Measurements from ENCODE around the gene CLEC6A.

The CLEC6A gene

DNA sequence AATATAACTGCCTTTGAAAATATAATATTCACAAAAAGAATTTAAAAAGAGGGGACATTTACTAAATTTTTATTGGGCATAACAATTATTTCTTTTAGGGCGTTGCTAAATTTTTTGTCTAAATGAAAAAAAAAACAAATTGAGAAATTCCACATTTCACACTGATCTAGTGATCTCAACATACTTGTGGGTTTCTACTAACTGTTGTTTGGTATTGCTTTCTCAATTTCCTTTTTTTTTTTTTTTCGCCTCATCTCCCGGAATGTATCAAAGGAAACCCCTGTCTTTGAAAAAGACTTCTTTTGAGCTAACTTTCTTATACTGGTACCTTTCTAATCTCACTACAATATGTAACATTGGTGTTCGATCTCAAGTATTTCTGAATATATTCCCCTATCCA is 57.5 kb downstream of the CLEC6A start, which contains the start of gene CLEC4D:
TSS of gene CLEC4D (plus strand) at position 248 of the 400 bp plus-strand sequence. CDS start 230 bp downstream, outside the sequence.
- H2BK15ac ChIP-seq (ENCODE audit: low read length), result no peak within 1 kb of the TSS
- H3K4ac ChIP-seq (ENCODE audit: low read length), result no peak within 1 kb of the TSS
- H2BK120ac ChIP-seq (ENCODE audit: low read depth, low read length), result no peak within 1 kb of the TSS
- H3K4me1 ChIP-seq (ENCODE audit: control insufficient read depth in 2 of 2, insufficient read depth in 1 of 2, low read depth in 1 of 2, low read length in 2 of 2), result peaks cover 0 to 13% of the 10 kb centered on the region in 2 donors
- H4K91ac ChIP-seq (ENCODE audit: low read depth, low read length, poor library complexity), result no peak within 1 kb of the TSS
- H3K79me1 ChIP-seq (ENCODE audit: low read depth, low read length), result no peaks in the 10 kb centered on the region
- no peaks in the 10 kb centered on the region for H3K36me3 ChIP-seq (replicated peaks in 1 of 2; ENCODE audit: control insufficient read depth in 2 of 2, insufficient read depth in 2 of 2, low read length in 2 of 2)
- no peak within 1 kb of the TSS for H2BK12ac ChIP-seq (ENCODE audit: low read length)
- H3K9me3 ChIP-seq (replicated peaks in 1 of 2; ENCODE audit: control insufficient read depth in 2 of 2, insufficient read depth in 1 of 2, low read depth in 1 of 2, low read length in 2 of 2), result no peaks in the 10 kb centered on the region
- H3K23ac ChIP-seq (ENCODE audit: low read depth, low read length, poor library complexity), result no peak within 1 kb of the TSS
- H2BK5ac ChIP-seq (ENCODE audit: low read length), result peak within 1 kb of the TSS; percentile 19
- H3K4me3 ChIP-seq (ENCODE audit: low read length in 2 of 2), result no peak within 1 kb of the TSS
- no peak for DNase-seq (ENCODE audit: low spot score)
- H3K27me3 ChIP-seq (ENCODE audit: control insufficient read depth in 3 of 3, insufficient read depth in 3 of 3, low read depth in 1 of 3, low read length in 3 of 3), result peaks cover 0 to 3% (median 2%) of the 10 kb centered on the region in 3 experiments
- no CpG with 5 or more reads among the region's 4 CpGs for WGBS, 2 donors (ENCODE audit: extremely low coverage in 2 of 2, insufficient read length in 2 of 2, insufficient replicate concordance in 1 of 2)
- H2AFZ ChIP-seq (ENCODE audit: low read length), result no peak within 1 kb of the TSS
- H3K9ac ChIP-seq (ENCODE audit: low read depth, low read length, poor library complexity), result no peak within 1 kb of the TSS
- no peak within 1 kb of the TSS for H4K8ac ChIP-seq (ENCODE audit: low read depth, low read length)
- H3K14ac ChIP-seq (ENCODE audit: low read length), result no peak within 1 kb of the TSS
- no peak within 1 kb of the TSS for H2AK5ac ChIP-seq (ENCODE audit: low read depth, low read length)
- no peak within 1 kb of the TSS for H3K18ac ChIP-seq (ENCODE audit: low read length)
- H3K4me2 ChIP-seq (ENCODE audit: insufficient read depth, low read length, poor library complexity, severe bottlenecking), result no peak within 1 kb of the TSS
- no peak within 1 kb of the TSS for H3K27ac ChIP-seq (replicated peaks; ENCODE audit: low read length)

- no peak overlapping the region for H2BK5ac ChIP-seq (ENCODE audit: low read length)
- no CpG with 5 or more reads among the region's 2 CpGs for WGBS, 2 donors (ENCODE audit: extremely low coverage in 2 of 2, insufficient read length in 2 of 2, insufficient replicate concordance in 1 of 2)
- H3K18ac ChIP-seq (ENCODE audit: low read length), result no peak overlapping the region
- no peak overlapping the region for H2BK12ac ChIP-seq (ENCODE audit: low read length)
- no peak overlapping the region for H3K9ac ChIP-seq (ENCODE audit: low read depth, low read length, poor library complexity)
- no peak overlapping the region for H3K4ac ChIP-seq (ENCODE audit: low read length)
- H3K9me3 ChIP-seq (replicated peaks in 1 of 2; ENCODE audit: control insufficient read depth in 2 of 2, insufficient read depth in 1 of 2, low read depth in 1 of 2, low read length in 2 of 2), result no peaks in the 10 kb centered on the region
- no peak overlapping the region for H3K23ac ChIP-seq (ENCODE audit: low read depth, low read length, poor library complexity)
- H3K4me3 ChIP-seq (ENCODE audit: low read length in 2 of 2), result no peak overlapping the region
- no peak overlapping the region for H3K4me2 ChIP-seq (ENCODE audit: insufficient read depth, low read length, poor library complexity, severe bottlenecking)
- no peak overlapping the region for H2BK15ac ChIP-seq (ENCODE audit: low read length)
- no peak overlapping the region for H3K14ac ChIP-seq (ENCODE audit: low read length)
- H2BK120ac ChIP-seq (ENCODE audit: low read depth, low read length), result no peak overlapping the region
- H3K36me3 ChIP-seq (replicated peaks in 1 of 2; ENCODE audit: control insufficient read depth in 2 of 2, insufficient read depth in 2 of 2, low read length in 2 of 2), result no peaks in the 10 kb centered on the region
- H3K79me1 ChIP-seq (ENCODE audit: low read depth, low read length), result no peaks in the 10 kb centered on the region
- no peak overlapping the region for H3K27ac ChIP-seq (replicated peaks; ENCODE audit: low read length)
- no peak overlapping the region for H2AK5ac ChIP-seq (ENCODE audit: low read depth, low read length)
- H4K91ac ChIP-seq (ENCODE audit: low read depth, low read length, poor library complexity), result no peak overlapping the region
- H3K27me3 ChIP-seq (ENCODE audit: control insufficient read depth in 3 of 3, insufficient read depth in 3 of 3, low read depth in 1 of 3, low read length in 3 of 3), result no peaks in the 10 kb centered on the region
- no peak overlapping the region for H4K8ac ChIP-seq (ENCODE audit: low read depth, low read length)
- DNase-seq (ENCODE audit: low spot score), result no peak
- H2AFZ ChIP-seq (ENCODE audit: low read length), result no peak overlapping the region
- no peaks in the 10 kb centered on the region for H3K4me1 ChIP-seq (ENCODE audit: control insufficient read depth in 2 of 2, insufficient read depth in 1 of 2, low read depth in 1 of 2, low read length in 2 of 2)
Measured at GRCh38 chr12:8517971-8518370, 62.2 kb downstream of the CLEC6A start.

DNA sequence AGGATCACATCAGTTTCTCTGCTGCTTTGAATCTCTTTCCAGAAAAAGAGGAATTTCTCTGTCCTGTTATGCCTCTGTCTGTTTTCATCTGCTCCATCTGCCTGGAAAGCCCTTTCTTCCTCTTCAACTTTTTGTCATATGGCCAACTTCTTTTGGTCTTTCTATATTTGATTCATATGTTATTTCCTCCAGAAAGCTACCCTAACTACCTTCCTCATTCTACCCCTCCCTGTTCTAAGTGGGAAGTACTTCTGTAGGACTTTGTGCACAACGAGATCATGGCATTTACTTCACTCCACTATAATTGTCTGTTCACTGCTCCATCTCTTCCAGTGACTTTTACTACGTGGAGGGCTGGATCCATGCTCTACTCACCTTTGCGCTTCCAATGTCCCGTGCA is 63.4 kb downstream of the CLEC6A start:
- Histone ChIP-seq H3K36me3 (replicated peaks in 1 of 2; ENCODE audit: control insufficient read depth in 2 of 2, insufficient read depth in 2 of 2, low read length in 2 of 2) (no peaks in the 10 kb centered on the region), H2AK5ac (ENCODE audit: low read depth, low read length) (no peak overlapping the region), H3K4ac (ENCODE audit: low read length) (no peak overlapping the region), H3K14ac (ENCODE audit: low read length) (no peak overlapping the region), H2BK12ac (ENCODE audit: low read length) (no peak overlapping the region), H2BK5ac (ENCODE audit: low read length) (no peak overlapping the region), H3K23ac (ENCODE audit: low read depth, low read length, poor library complexity) (no peak overlapping the region), H3K4me3 (ENCODE audit: low read length in 2 of 2) (no peak overlapping the region), H3K79me1 (ENCODE audit: low read depth, low read length) (no peaks in the 10 kb centered on the region), H2BK15ac (ENCODE audit: low read length) (no peak overlapping the region), H4K8ac (ENCODE audit: low read depth, low read length) (no peak overlapping the region), H3K27ac (replicated peaks; ENCODE audit: low read length) (no peak overlapping the region), H3K9ac (ENCODE audit: low read depth, low read length, poor library complexity) (no peak overlapping the region), H3K18ac (ENCODE audit: low read length) (no peak overlapping the region), H3K27me3 (ENCODE audit: control insufficient read depth in 3 of 3, insufficient read depth in 3 of 3, low read depth in 1 of 3, low read length in 3 of 3) (no peaks in the 10 kb centered on the region), H2AFZ (ENCODE audit: low read length) (no peak overlapping the region), H3K4me2 (ENCODE audit: insufficient read depth, low read length, poor library complexity, severe bottlenecking) (no peak overlapping the region), H3K4me1 (ENCODE audit: control insufficient read depth in 2 of 2, insufficient read depth in 1 of 2, low read depth in 1 of 2, low read length in 2 of 2) (no peaks in the 10 kb centered on the region), H4K91ac (ENCODE audit: low read depth, low read length, poor library complexity) (no peak overlapping the region), H2BK120ac (ENCODE audit: low read depth, low read length) (no peak overlapping the region), H3K9me3 (replicated peaks in 1 of 2; ENCODE audit: control insufficient read depth in 2 of 2, insufficient read depth in 1 of 2, low read depth in 1 of 2, low read length in 2 of 2) (no peaks in the 10 kb centered on the region)
- no CpG with 5 or more reads among the region's 4 CpGs for WGBS, 2 donors (ENCODE audit: extremely low coverage in 2 of 2, insufficient read length in 2 of 2, insufficient replicate concordance in 1 of 2)
- no peak for DNase-seq (ENCODE audit: low spot score)

DNA sequence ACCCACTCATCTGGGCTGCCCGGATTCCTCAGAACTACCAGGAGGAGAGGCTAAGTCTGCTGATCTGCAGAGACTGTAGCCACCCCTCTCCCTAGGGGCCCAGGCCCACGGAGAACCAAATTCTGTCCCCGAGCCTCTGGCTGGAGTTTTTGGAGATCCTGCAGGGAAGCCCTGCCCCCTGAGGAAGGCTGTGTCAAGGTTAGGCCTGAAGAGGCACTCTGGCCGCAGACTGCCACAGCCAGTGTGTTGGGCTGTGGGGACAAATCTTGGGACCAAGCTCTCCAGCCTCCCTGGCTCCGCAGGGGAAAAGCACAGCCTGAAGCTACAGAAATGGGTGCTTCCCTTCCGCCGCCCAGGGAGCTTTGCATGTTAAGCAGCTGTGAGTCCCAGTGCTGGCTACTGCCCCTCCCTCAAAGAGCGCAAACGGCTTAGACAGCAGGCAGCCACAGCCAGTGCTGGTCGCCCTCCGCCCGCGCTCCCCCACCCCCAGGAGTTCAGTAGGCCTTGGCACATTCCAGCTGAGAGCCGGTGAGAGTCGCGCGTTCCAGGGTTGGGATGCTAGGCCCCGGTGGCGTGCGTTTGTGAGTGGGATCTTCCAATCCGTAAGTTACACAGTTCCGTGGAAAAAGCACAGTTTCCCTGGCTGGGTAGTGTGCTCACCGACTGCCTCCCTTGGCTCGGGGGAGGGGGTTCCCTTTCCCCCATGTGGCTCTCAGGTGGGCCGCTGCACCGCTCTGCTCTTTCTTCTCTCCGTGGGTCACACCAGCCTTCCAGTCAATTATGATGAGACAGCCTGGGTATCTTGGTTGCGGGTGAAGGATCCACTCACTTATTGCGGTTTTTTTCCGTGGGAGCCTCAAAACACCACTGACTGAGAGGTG is 71.7 kb downstream of the CLEC6A start:
- no peaks in the 10 kb centered on the region for H3K36me3 ChIP-seq (replicated peaks in 1 of 2; ENCODE audit: control insufficient read depth in 2 of 2, insufficient read depth in 2 of 2, low read length in 2 of 2)
- H3K23ac ChIP-seq (ENCODE audit: low read depth, low read length, poor library complexity), result no peak overlapping the region
- no peak overlapping the region for H3K4ac ChIP-seq (ENCODE audit: low read length)
- no peak overlapping the region for H2BK5ac ChIP-seq (ENCODE audit: low read length)
- no peak overlapping the region for H2BK15ac ChIP-seq (ENCODE audit: low read length)
- no peaks in the 10 kb centered on the region for H3K79me1 ChIP-seq (ENCODE audit: low read depth, low read length)
- H3K4me1 ChIP-seq (ENCODE audit: control insufficient read depth in 2 of 2, insufficient read depth in 1 of 2, low read depth in 1 of 2, low read length in 2 of 2), result peaks cover 0 to 3% of the 10 kb centered on the region in 2 donors
- H3K27ac ChIP-seq (replicated peaks; ENCODE audit: low read length), result no peak overlapping the region
- peak overlapping the region; percentile 58 for H3K18ac ChIP-seq (ENCODE audit: low read length)
- no peak overlapping the region for H3K4me3 ChIP-seq (ENCODE audit: low read length in 2 of 2)
- H2AFZ ChIP-seq (ENCODE audit: low read length), result no peak overlapping the region
- WGBS, 2 donors (ENCODE audit: extremely low coverage in 2 of 2, insufficient read length in 2 of 2, insufficient replicate concordance in 1 of 2), result no CpG with 5 or more reads among the region's 30 CpGs
- peaks cover 0 to 3% of the 10 kb centered on the region in 2 donors for H3K9me3 ChIP-seq (replicated peaks in 1 of 2; ENCODE audit: control insufficient read depth in 2 of 2, insufficient read depth in 1 of 2, low read depth in 1 of 2, low read length in 2 of 2)
- H3K4me2 ChIP-seq (ENCODE audit: insufficient read depth, low read length, poor library complexity, severe bottlenecking), result no peak overlapping the region
- no peak overlapping the region for H2BK120ac ChIP-seq (ENCODE audit: low read depth, low read length)
- DNase-seq (ENCODE audit: low spot score), result no peak
- no peak overlapping the region for H2AK5ac ChIP-seq (ENCODE audit: low read depth, low read length)
- no peak overlapping the region for H3K14ac ChIP-seq (ENCODE audit: low read length)
- no peak overlapping the region for H4K91ac ChIP-seq (ENCODE audit: low read depth, low read length, poor library complexity)
- H4K8ac ChIP-seq (ENCODE audit: low read depth, low read length), result no peak overlapping the region
- H3K9ac ChIP-seq (ENCODE audit: low read depth, low read length, poor library complexity), result no peak overlapping the region
- no peak overlapping the region for H2BK12ac ChIP-seq (ENCODE audit: low read length)
- H3K27me3 ChIP-seq (ENCODE audit: control insufficient read depth in 3 of 3, insufficient read depth in 3 of 3, low read depth in 1 of 3, low read length in 3 of 3), result no peaks in the 10 kb centered on the region
